RPMI7951 (cell line): ENCODE measurements around the gene TPK1. TPM values are rescaled to one million over a fixed set of nuclear protein-coding genes. Genes with fewer than 3 reads are reported as not detected.
A peak's percentile ranks its signal among the peaks of the same experiment; 100 is the strongest.
"Not testable (repeated sequence)": the region's sequence is repeated elsewhere in the genome, so short reads cannot be mapped to it uniquely, and the experiment has no call there.

Experiments used
- DNase-seq: peaks from one replicate; pipeline ENCODE4 v3.0.0-alpha.2; 2012; ENCODE audit warnings: low read depth
- total RNA-seq: library from RNA; depleted of rRNA; stranded (reverse); fragments of >200 nt; shearing (Covaris generic); gene quantifications from 2 replicates; pipeline ENCODE4 v1.2.3, GENCODE V29; 2014

The TPK1 gene
- total RNA-seq, 1 experiment from 2014 or later = 2.5 TPM

- peak; percentile 34 for DNase-seq
Measured at GRCh38 chr7:144824360-144824759, 11.5 kb downstream of the TPK1 start.

GRCh38 chr7:144822223-144822622 lies 13.6 kb downstream of the TPK1 start:
- DNase-seq = no peak

DNA sequence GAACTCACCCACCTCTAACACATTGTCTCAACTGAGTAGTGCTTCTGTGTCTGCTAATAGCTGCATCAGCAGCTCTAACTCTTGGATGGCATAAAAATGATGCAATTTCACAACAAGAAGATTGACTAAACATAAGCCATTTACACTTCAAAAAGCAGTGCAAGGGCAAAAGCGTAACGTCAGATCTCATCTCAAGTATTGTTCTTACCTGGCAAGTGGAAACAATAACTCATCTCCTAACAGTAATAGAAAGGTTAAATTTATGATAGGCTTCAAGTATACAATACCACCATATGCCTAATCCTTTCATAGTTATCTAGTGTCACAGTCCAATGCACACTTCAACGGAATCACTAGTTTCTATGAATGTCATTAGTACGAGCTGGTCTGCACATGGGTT lies 14.8 kb downstream of the TPK1 start:
- no peak for DNase-seq

GRCh38 chr7:144820552-144820951 lies 15.3 kb downstream of the TPK1 start:
- DNase-seq = no peak

DNA sequence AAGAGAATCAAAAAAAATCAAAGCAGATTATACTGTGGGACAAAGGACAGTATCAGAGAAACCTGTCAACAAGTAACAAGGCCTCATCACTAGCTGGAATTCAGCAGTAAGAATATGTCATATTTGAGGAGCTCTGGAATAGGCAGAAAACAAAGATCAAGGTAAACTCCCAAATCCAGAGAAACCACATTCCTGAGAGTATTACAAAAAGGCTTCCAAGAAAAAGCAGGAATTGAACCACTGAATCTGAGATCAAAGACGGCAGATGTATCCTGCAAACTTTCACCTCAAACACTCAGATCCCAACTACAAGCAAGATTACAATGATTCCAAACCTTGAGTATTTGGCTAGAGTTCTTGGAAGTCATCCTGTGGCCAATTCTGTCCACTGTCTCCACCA lies 16.3 kb downstream of the TPK1 start:
- DNase-seq = no peak

- DNase-seq = no peak
Measured at GRCh38 chr7:144818511-144818910, 17.3 kb downstream of the TPK1 start.

DNA sequence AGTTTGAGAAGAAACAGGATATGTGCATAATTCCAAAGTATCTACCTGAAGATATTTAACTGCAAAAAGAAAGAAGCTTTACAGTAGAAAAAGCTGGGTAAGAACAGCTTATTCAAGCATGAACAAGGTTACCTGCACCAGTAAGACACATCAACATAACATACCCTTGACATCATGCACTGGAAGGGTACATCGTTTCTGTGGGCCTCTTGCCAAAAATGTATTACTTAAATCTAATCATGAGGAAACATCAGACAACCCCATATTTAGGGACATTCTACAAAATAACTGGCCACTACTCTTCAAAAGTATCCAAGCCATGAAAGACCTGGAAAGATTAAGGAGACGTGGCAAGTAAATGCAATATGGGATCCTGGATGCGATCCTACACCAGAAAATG lies 18.9 kb downstream of the TPK1 start:
- no peak for DNase-seq

- no peak for DNase-seq
Measured at GRCh38 chr7:144814299-144814698, 21.6 kb downstream of the TPK1 start.

DNA sequence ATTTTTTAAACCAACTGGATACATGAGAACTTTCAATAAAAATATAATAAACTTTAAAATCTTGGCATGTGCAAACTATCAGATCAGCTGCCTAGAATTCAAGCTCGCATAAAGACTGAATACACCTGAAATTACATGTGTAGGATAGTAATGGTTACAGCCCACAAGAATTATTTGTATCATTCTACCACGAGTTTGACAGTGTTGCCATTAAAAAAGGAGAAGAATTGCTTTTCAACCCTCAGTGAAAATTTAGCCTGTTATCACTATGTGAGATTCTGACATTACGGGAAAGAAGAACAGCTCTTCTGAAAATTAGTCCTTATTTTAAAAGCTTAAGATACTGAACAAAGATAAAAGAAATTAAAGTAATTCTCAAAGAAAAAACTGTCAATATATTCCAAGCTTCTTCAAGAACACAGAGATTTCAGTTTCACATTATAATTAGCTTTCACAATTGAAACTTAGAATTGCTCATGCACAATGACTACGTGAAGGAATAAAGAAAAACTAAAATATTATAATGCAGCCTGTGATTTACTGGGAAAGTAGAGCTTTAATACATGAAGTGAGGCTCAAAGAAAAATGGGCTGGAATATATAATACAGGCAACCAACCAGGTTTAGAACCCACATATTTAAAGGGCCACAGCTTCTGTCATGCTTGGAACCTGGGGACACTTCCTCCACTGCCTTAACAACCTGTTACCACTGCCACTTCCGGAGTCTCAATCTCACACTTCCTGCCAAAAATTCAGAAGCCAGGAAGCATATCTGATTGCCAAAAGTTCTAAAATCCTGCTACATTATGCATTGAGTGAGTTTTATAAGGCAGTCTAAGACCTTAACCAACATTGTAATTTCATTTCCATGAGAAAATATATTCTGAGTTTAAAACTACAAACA lies 23.2 kb downstream of the TPK1 start:
- no peak for DNase-seq

DNA sequence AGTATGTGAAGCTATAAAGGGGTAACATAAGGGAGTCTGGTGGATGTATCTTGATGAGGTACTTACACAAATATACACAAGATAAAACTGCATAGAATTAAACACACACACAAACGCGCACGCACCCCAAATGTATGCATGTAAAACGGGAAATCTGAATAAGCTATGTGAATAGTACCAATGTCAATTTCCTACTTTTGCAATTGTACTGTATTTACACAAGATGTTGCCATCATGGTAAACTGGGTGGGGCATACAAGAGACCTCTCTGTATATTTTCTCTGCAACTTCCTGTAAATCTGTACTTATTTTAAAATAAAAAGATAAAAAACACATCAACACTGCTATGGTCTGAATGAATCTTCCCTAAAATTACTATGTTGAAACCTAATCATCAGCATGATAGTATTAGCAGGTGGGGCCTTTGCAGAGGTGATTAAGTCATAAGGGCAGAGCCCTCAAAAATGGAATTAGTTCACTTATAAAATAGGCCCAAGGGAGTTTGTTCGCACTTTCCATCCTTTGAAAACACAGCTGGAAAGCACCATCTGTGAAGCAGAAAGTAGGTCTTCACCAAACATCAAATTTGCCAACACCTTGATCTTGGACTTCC lies 30.1 kb downstream of the TPK1 start:
- no peak for DNase-seq

DNA sequence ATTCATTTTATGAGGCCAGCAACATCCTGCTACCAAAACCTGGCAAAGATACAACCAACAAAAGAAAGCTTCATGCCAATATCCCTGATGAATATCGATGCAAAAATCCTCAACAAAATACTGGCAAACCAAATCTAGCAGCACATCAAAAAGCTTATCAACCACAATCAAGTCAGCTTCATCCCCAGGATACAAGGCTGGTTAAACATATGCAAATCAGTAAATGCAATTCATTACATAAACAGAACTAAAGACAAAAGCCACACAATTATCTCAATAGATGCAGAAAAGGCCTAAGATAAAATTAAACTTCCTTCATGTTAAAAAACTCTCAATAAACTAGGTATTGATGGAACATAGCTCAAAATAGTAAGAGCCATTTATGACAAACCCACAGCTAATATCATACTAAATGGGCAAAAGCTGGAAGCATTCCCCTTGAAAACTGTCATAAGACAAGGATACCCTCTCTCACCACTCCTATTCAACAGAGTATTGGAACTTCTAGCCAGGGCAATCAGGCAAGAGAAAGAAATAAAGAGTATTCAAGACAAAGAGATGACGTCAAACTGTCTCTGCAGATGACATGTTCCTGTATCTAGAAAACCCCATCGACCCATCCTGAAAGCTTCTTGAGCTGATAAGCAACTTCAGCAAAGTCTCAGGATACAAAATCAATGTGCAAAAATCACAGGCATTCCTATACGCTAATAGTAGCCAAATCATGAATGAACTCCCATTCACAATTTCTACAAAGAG lies 35.0 kb downstream of the TPK1 start:
- DNase-seq = not testable (repeated sequence)

DNA sequence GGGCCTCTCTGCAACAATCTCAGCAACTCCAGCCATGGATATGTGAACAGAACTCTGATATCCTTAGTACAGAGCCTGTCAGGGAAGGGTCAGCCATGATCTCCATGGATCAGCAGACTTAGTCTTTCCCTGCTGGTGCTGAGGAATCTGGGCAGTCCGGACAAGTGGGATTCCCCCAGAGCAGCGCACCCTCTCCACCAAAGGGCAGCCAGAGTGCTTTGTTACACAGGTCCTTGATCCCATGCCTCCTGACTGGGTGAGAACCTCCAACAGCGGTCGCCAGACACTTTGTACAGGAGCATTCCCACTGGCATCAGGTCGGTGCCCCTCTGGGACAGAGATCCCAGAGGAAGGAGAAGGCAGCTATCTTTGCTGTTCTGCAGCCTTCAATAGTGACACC lies 38.9 kb downstream of the TPK1 start:
- DNase-seq = no peak

GRCh38 chr7:144792050-144792449 lies 43.8 kb downstream of the TPK1 start:
- no peak for DNase-seq

DNA sequence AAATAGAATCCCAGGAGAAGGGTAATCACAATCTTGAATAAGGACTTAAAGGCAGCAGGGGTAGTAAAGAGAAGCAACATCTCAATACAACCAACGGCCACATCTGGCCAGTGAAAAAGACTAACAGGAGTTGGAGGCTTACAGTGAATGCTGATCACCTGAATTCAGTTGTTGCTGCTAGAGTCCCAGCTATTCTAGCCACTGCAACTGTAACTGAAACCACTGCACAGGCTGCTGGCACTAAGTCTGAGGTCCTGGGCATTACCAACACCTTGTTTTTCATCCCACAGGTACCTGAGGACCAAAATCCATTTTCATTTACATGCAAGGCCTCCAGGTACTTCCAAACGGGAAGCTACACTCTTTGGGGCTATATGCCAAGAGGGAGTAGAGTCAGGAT lies 44.4 kb downstream of the TPK1 start:
- DNase-seq = no peak

GRCh38 chr7:144787127-144787526 lies 48.7 kb downstream of the TPK1 start:
- no peak for DNase-seq

DNA sequence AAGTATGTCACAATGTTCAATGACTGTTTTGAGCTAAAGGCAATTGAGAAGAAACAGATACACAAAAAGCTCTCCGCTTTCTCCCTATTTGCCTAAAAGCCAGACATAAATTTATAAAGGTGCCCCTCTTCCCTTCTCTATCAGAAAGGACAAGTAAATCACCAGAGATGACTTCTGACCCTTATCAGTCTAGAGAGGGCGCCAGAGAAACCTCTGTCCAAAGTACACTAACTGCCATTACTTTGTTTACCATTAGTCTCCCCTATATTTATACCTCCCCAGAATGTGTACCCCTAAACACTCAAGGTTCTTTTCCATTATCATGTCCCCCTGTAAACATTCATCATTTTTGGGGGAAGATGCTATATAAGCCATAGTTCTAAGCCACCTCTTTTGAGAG lies 49.3 kb downstream of the TPK1 start:
- no peak for DNase-seq

DNA sequence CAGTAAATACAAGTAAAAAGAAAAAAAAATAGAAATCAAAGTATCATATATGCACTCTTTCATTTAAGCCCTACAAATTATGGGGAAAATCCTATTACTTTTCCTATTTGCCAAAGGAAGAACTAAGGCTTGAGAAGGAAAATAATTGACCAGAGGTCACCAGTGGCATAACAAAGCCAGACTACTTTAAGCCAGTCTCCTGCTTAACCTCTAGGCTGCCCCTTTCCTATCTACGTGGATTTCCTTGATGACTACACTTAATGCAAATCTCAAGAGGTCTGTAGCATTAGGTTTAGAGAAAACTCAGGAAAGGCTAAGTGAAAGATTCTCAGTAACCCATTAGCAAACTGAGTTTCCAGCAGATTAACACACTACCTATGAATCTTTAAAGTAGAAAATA lies 49.8 kb downstream of the TPK1 start:
- no peak for DNase-seq

- no peak for DNase-seq
Measured at GRCh38 chr7:144785521-144785920, 50.3 kb downstream of the TPK1 start.

- no peak for DNase-seq
Measured at GRCh38 chr7:144784943-144785342, 50.9 kb downstream of the TPK1 start.

GRCh38 chr7:144784441-144784840 lies 51.4 kb downstream of the TPK1 start:
- DNase-seq = no peak

- DNase-seq = no peak
Measured at GRCh38 chr7:144782883-144783282, 53.0 kb downstream of the TPK1 start.

GRCh38 chr7:144780071-144780608 lies 55.7 kb downstream of the TPK1 start:
- DNase-seq = no peak
